ENCODE results near the gene SLMAP.

GRCh38 chr3:57962448-57962834 is 206.3 kb downstream of the SLMAP start:
- TF ChIP-seq CTCF (IDR thresholded peaks at IDR 0.05) = no peak
- no peak for TF ChIP-seq HMGXB4 (CRISPR knock-in tag; IDR thresholded peaks at IDR 0.05)
- TF ChIP-seq ZNF512 (CRISPR knock-in tag; IDR thresholded peaks at IDR 0.05; ENCODE audit: borderline replicate concordance) = no peak
- no peak for TF ChIP-seq ATF1 (CRISPR knock-in tag; IDR thresholded peaks at IDR 0.05)

Measured in WTC11 (cell line).